ENCODE measurements around the gene DTL. TPM values are rescaled to one million over a fixed set of nuclear protein-coding genes. Genes with fewer than 3 reads are reported as not detected.

The DTL gene
- polyA plus RNA-seq, 1 experiment: 8.3 TPM

DNA sequence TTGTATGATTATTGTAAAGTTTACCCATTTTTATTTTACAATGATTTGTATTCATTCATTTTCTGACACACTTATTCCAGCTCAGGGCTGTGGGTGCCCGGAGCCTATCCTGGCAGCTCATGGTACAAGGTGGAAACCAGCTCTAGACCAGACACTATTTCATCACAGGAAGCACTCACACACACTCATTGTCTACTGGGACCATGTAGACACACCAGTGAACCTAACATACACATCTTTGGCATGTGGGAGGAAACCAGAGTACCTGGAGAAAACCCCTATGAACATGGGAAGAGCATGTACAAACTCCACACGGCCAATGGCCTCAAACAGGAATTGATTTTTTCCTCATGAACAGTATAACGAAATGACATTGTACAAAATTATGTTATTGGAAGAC lies 2.4 kb downstream of the DTL start:
- TF ChIP-seq, protein P1, sequence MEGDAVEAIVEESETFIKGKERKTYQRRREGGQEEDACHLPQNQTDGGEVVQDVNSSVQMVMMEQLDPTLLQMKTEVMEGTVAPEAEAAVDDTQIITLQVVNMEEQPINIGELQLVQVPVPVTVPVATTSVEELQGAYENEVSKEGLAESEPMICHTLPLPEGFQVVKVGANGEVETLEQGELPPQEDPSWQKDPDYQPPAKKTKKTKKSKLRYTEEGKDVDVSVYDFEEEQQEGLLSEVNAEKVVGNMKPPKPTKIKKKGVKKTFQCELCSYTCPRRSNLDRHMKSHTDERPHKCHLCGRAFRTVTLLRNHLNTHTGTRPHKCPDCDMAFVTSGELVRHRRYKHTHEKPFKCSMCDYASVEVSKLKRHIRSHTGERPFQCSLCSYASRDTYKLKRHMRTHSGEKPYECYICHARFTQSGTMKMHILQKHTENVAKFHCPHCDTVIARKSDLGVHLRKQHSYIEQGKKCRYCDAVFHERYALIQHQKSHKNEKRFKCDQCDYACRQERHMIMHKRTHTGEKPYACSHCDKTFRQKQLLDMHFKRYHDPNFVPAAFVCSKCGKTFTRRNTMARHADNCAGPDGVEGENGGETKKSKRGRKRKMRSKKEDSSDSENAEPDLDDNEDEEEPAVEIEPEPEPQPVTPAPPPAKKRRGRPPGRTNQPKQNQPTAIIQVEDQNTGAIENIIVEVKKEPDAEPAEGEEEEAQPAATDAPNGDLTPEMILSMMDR (IDR thresholded peaks at IDR 0.05; ENCODE audit: insufficient read depth, low read depth, low read length): no peak
- H3K36me3 ChIP-seq (ENCODE audit: control insufficient read depth, insufficient read depth, low read length): no peaks in the 10 kb centered on the region
- CTCF ChIA-PET: interaction anchor here (1.5 to 1.7 kb wide), 2 partner anchors 418 to 439 kb away, joined by 3 to 4 read pairs; no protein-coding TSS in a partner anchor
- H3K27me3 ChIP-seq (ENCODE audit: control insufficient read depth, insufficient read depth, low read length): no peaks in the 10 kb centered on the region
- POLR2A ChIA-PET: no interaction called here
- no peak overlapping the region for H3K4me3 ChIP-seq (ENCODE audit: low read depth, low read length)
- no peak for DNase-seq (ENCODE audit: low read depth)

DNA sequence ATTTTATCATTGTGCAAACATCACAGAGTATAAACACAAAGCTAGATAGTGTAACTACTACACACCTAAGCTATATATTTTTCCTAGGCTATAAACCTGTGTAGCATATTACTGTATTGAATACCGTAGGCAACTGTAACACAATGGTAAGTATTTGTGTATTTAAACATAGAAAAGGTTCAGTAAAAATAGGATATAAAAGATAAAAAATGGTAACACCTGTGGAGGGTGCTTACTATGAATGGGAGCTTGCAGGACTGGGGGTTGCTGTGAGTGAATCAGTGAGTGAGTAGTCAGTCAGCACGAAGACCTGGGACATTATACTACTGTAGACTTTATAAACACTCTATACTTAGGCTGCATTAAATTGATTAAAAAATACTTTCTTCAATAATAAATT lies 4.1 kb downstream of the DTL start:
- Histone ChIP-seq H3K4me3 (ENCODE audit: low read depth, low read length) (no peak overlapping the region), H3K27me3 (ENCODE audit: control insufficient read depth, insufficient read depth, low read length) (no peaks in the 10 kb centered on the region), H3K36me3 (ENCODE audit: control insufficient read depth, insufficient read depth, low read length) (no peaks in the 10 kb centered on the region)
- POLR2A ChIA-PET: no interaction called here
- CTCF ChIA-PET: interaction anchor here (1.2 to 1.7 kb wide), 3 partner anchors 11 to 438 kb away, joined by 3 to 5 read pairs (median 4); no protein-coding TSS in a partner anchor
- DNase-seq (ENCODE audit: low read depth): no peak
- TF ChIP-seq, protein P1 (IDR thresholded peaks at IDR 0.05; ENCODE audit: insufficient read depth, low read depth, low read length): no peak

DNA sequence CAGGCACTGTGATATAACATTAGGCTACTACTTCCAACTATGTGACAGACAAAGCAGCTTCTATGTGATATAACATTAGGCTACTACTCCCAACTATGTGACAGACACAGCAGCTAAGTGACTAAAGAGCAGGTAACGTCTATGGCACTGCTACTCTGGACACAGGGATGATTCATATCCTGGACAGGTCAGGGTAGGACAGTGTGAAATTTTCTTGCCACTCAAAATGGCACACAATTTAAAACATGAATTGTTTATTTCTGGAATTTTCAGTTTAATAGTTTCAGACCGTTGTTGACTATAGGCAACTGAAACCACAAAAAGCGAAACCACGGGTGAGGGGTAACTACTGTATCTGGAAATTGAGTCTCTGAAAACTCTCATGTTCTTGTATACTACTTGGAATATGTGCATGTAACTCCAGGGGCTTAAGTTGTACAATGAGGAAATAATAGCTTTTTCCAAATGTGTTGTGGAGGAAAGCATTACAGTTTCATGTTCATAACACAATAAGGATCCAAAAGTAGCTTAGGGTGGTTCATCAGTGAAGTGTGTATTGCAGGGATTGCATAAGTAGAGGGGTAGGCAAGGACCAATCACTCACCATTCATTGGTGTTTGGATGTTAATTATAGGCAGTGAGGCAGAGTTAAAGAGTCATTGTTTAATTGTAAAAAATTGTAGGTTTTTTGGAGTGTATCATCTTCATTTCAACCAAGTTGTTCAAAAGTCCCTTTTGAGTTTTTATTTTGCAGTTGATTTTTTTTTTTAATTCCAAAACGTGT lies 5.3 kb downstream of the DTL start:
- no peak for DNase-seq (ENCODE audit: low read depth)
- ChIA-PET CTCF (interaction anchor here (1.0 to 1.7 kb wide), 2 partner anchors 28 kb away, joined by 3 to 5 read pairs; no protein-coding TSS in a partner anchor), POLR2A (no interaction called here)
- TF ChIP-seq, protein P1 (IDR thresholded peaks at IDR 0.05; ENCODE audit: insufficient read depth, low read depth, low read length): no peak
- Histone ChIP-seq H3K36me3 (ENCODE audit: control insufficient read depth, insufficient read depth, low read length) (no peaks in the 10 kb centered on the region), H3K27me3 (ENCODE audit: control insufficient read depth, insufficient read depth, low read length) (no peaks in the 10 kb centered on the region), H3K4me3 (ENCODE audit: low read depth, low read length) (no peak overlapping the region)

DNA sequence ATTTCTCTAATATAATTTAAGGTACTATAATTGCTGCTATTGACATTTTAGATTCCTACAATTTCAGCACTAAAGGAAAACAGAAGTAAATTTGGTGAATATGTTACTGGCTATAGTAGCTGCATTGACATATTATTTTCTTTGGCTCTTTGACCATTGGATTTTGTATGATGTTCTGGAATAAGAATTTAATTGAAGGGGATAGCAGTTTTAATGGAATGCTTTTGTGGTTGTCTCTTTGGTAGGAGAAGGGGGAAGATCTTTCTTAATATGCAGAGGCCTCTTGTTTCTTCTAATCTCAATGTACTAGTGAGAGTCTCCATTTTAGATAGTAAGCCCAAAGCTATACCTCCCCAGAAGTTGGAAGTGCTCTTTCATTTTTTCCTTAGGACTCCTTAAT lies 6.9 kb downstream of the DTL start:
- CTCF ChIA-PET: no interaction called here

DNA sequence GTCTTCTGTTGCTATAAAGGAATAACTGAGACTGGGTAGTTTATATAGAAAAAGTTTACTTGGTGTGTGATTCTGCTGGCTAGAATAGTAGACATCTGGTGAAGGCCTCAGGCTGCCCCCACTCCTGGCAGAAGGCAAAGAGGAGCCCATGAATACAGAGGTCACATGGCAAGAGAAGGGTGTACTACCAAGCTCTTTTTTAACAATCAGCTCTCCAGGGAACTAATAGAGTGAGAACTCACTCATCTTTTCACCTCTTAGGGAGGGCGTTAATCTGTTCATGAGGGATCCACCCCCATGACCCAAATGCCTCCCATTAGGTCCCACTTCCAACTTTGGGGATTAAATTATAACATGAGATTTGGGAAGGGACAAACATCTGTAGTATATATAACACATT lies 9.3 kb downstream of the DTL start:
- CTCF ChIA-PET: interaction anchor here (3.5 kb wide), 1 partner anchor 10 kb away, joined by 20 read pairs; the partner anchor contains the start of genes DTL and INTS7
- H3K36me3 ChIP-seq (ENCODE audit: control insufficient read depth, insufficient read depth, low read length): no peaks in the 10 kb centered on the region
- POLR2A ChIA-PET: no interaction called here
- H3K27me3 ChIP-seq (ENCODE audit: control insufficient read depth, insufficient read depth, low read length): no peaks in the 10 kb centered on the region
- no peak overlapping the region for H3K4me3 ChIP-seq (ENCODE audit: low read depth, low read length)
- no peak for DNase-seq (ENCODE audit: low read depth)
- TF ChIP-seq, protein P1 (IDR thresholded peaks at IDR 0.05; ENCODE audit: insufficient read depth, low read depth, low read length): no peak

More for the DNA sequence above, 6.9 kb downstream of the DTL start:
- no peak for DNase-seq (ENCODE audit: low read depth)
- POLR2A ChIA-PET: no interaction called here
- Histone ChIP-seq H3K27me3 (ENCODE audit: control insufficient read depth, insufficient read depth, low read length) (no peaks in the 10 kb centered on the region), H3K36me3 (ENCODE audit: control insufficient read depth, insufficient read depth, low read length) (no peaks in the 10 kb centered on the region), H3K4me3 (ENCODE audit: low read depth, low read length) (no peak overlapping the region)
- TF ChIP-seq, protein P1 (IDR thresholded peaks at IDR 0.05; ENCODE audit: insufficient read depth, low read depth, low read length): no peak

All from BJ (cell line).